Measurements from ENCODE around the gene FMN1.

Gene FMN1

DNA sequence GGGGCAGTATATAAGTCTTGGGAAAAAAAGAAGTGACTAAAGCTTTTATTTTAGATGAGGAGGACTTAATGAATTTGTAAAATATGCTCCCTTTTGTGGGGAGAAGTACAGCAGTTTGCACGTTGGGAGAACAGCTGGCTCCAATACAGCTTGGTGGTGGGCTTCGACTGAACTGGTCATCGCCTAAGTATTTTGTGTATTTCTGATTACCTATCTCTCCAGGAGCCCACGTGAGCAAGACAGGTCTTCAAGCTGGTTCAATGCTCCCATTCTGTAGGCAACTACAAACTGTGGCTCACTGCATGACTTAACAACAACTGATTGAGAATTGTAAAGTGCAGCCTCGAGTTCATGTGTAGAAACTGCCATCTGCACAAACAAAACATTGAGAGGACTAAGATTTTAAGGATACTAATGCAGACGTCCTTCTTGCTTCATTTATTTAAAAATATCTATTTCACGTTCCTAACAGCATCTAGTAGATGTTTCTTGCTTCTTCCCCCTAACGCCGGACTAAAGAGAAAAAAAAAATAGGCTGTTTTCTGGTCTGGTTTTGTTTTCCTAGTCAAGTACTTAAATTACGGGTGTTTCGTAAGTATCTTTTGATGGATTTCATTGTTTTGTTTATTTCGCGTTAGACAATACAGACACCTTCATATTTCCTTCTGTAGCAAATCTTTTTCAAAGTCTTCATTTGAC lies 478.1 kb downstream of the FMN1 start:
- no peak for FAIRE-seq
